OCI-LY7 (cell line): ENCODE data around the gene ADD3. TPM values are rescaled to one million over a fixed set of nuclear protein-coding genes. Genes with fewer than 3 reads are reported as not detected.

Experiments
- BruUV-seq: library from RNA; stranded (reverse); fragments of 400-500 nt; replicated peaks from 2 replicates; lab custom pipeline; 2021; lab: Mats Ljungman, UMichigan
- CTCF ChIA-PET: fragments of 300-600 bp; sonication (Branson Sonifier 250); formaldehyde crosslinking; loops from one replicate; lab custom pipeline; 2022; ENCODE audit warnings: antibody characterized with exemption; ENCODE audit not compliant: unreplicated experiment; lab: Charles Lee
- POLR2A ChIA-PET: fragments of 300-600 bp; sonication (Branson Sonifier 250); formaldehyde crosslinking; loops from one replicate; lab custom pipeline; 2022; ENCODE audit warnings: antibody characterized with exemption; lab: Charles Lee
- DNase-seq: peaks from one replicate; pipeline ENCODE4 v3.0.0-alpha.2; 2015; ENCODE audit warnings: low spot score
- H2AFZ ChIP-seq: fragments of 200-600 bp; sonication (generic), shearing (Covaris generic); 2 replicates; pipeline ENCODE4 v1.6.1; 2014; ENCODE audit warnings: mild to moderate bottlenecking, antibody characterized with exemption, low read length, moderate library complexity
- H3K27ac ChIP-seq: fragments of 200-600 bp; sonication (generic); 2 replicates; pipeline ENCODE4 v1.5.1; 2014; ENCODE audit warnings: mixed run types, low read depth, mild to moderate bottlenecking, moderate library complexity, low read length, inconsistent platforms; ENCODE audit not compliant: poor library complexity, severe bottlenecking
- H3K36me3 ChIP-seq: fragments of 200-600 bp; sonication (generic); 2 replicates; pipeline ENCODE4 v1.6.1; 2014; ENCODE audit warnings: mild to moderate bottlenecking, antibody characterized with exemption, low read length, moderate library complexity, mixed read lengths; ENCODE audit not compliant: insufficient read depth
- H3K4me1 ChIP-seq: fragments of 200-600 bp; sonication (generic); 2 replicates; pipeline ENCODE4 v1.5.1; 2014; ENCODE audit warnings: mild to moderate bottlenecking, low read length; ENCODE audit not compliant: insufficient read depth, poor library complexity, severe bottlenecking
- H3K4me2 ChIP-seq: fragments of 200-600 bp; sonication (generic); 2 replicates; pipeline ENCODE4 v1.6.1; 2014; ENCODE audit warnings: mild to moderate bottlenecking, low read length
- H3K4me3 ChIP-seq: fragments of 200-600 bp; sonication (generic); 2 replicates; pipeline ENCODE4 v1.5.1; 2014; ENCODE audit warnings: mild to moderate bottlenecking, low read depth, low read length; ENCODE audit not compliant: poor library complexity, severe bottlenecking
- H3K79me2 ChIP-seq: fragments of 200-600 bp; sonication (generic); 2 replicates; pipeline ENCODE4 v1.6.1; 2016; ENCODE audit warnings: low read depth, mild to moderate bottlenecking, low read length, moderate library complexity, mixed read lengths; ENCODE audit not compliant: insufficient read depth
- H3K9me2 ChIP-seq: fragments of 200-600 bp; sonication (generic); 2 replicates; pipeline ENCODE4 v1.6.1; 2016; ENCODE audit warnings: mild to moderate bottlenecking, low read length, mixed read lengths; ENCODE audit not compliant: insufficient read depth
- H3K9me3 ChIP-seq: fragments of 200-600 bp; sonication (generic); 2 replicates; pipeline ENCODE4 v1.6.1; 2014; ENCODE audit warnings: mild to moderate bottlenecking, mixed run types, low read length, mixed read lengths
- H4K20me1 ChIP-seq: fragments of 200-600 bp; sonication (generic); 2 replicates; pipeline ENCODE4 v1.6.1; 2014; ENCODE audit warnings: mild to moderate bottlenecking, antibody characterized with exemption, low read length, moderate library complexity, mixed read lengths; ENCODE audit not compliant: insufficient read depth
- EZH2phosphoT487 ChIP-seq: fragments of 200-600 bp; sonication (generic); IDR thresholded peaks from 2 replicates; pipeline ENCODE4 v1.6.1; 2018; ENCODE audit warnings: low read depth, borderline replicate concordance, mild to moderate bottlenecking, mixed run types, antibody characterized with exemption, low read length, moderate library complexity, mixed read lengths
- intact Hi-C: fragments of 100-400 bp; cut with micrococcal nuclease; formaldehyde crosslinking; loops from one replicate; pipeline ENCODE4 v1.10.0; 2022; ENCODE audit not compliant: unreplicated experiment
- total RNA-seq, 2 experiments: library from RNA; depleted of rRNA in 1 of 2; stranded (reverse); fragments of >200 nt in 1 of 2; shearing (Covaris generic) in 1 of 2; gene quantifications; 2 replicates each; pipeline ENCODE4 v1.2.3, GENCODE V29; 2014 to 2022
- TF ChIP-seq, protein P1 (sequence below): fragments of 200-600 bp; sonication (generic); conservative IDR thresholded peaks from 2 replicates; pipeline ENCODE4 v1.5.1; 2014; ENCODE audit warnings: mild to moderate bottlenecking, antibody characterized with exemption, low read length, moderate library complexity, mixed read lengths

Gene ADD3
- total RNA-seq, 2 experiments from 2014 or later, result 75.8 to 89.7 TPM

DNA sequence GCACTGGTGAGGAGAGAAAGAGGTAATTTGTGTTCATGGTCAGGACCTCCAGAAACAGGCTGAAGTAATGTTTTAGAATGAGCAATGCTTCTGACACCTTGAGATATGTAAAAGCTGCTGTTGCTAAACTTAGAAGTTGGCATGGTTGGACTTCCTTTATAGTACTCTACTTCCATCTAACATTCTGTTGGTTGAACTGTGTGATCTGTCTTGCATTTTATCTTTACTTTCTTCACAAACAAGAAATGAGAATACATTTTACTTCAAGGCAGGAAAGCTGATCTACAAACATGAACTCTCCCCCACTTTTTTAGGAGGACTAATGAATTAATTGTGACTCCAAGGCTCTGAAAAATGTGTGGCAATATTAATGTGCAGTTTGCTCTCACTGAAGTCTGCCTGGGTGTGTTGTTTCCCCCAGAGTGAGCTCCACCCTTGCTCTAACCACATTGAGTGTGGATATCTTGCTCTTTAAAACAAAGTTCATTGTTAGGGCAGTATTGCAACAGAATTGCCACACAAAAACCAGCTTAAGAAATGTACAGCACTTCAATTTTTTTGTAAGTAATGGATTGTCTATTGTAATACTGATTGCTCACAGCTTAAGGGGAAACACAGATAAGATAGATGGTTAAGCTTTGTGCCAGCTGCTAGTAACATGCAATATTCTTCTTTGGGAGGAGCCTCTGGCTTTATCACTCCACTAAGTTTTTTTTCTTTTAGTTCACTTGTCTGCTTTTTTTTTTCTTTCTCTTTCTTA, 69.0 kb downstream of the ADD3 start:
- ChIA-PET CTCF (no interaction called here), POLR2A (interaction anchor here (0.6 to 2.9 kb wide), 9 partner anchors 9 to 174 kb away, joined by 3 to 26 read pairs (median 4); no protein-coding TSS in a partner anchor)
- H2AFZ ChIP-seq, result no peak overlapping the region
- no peak for TF ChIP-seq EZH2phosphoT487
- TF ChIP-seq, protein P1, sequence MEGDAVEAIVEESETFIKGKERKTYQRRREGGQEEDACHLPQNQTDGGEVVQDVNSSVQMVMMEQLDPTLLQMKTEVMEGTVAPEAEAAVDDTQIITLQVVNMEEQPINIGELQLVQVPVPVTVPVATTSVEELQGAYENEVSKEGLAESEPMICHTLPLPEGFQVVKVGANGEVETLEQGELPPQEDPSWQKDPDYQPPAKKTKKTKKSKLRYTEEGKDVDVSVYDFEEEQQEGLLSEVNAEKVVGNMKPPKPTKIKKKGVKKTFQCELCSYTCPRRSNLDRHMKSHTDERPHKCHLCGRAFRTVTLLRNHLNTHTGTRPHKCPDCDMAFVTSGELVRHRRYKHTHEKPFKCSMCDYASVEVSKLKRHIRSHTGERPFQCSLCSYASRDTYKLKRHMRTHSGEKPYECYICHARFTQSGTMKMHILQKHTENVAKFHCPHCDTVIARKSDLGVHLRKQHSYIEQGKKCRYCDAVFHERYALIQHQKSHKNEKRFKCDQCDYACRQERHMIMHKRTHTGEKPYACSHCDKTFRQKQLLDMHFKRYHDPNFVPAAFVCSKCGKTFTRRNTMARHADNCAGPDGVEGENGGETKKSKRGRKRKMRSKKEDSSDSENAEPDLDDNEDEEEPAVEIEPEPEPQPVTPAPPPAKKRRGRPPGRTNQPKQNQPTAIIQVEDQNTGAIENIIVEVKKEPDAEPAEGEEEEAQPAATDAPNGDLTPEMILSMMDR, result no peak
- peak overlapping the region; percentile 38 for H3K4me3 ChIP-seq
- no peaks in the 10 kb centered on the region for H4K20me1 ChIP-seq
- no peaks in the 10 kb centered on the region for H3K36me3 ChIP-seq
- no TSS peak for BruUV-seq
- peak; percentile 69 for DNase-seq
- intact Hi-C loops, result no loop called here
- H3K9me3 ChIP-seq, result no peaks in the 10 kb centered on the region
- peak overlapping the region; percentile 60 for H3K27ac ChIP-seq
- peaks cover 34% of the 10 kb centered on the region for H3K79me2 ChIP-seq
- peaks cover 54% of the 10 kb centered on the region for H3K4me1 ChIP-seq
- H3K4me2 ChIP-seq, result peak overlapping the region; percentile 61
- H3K9me2 ChIP-seq, result no peaks in the 10 kb centered on the region

DNA sequence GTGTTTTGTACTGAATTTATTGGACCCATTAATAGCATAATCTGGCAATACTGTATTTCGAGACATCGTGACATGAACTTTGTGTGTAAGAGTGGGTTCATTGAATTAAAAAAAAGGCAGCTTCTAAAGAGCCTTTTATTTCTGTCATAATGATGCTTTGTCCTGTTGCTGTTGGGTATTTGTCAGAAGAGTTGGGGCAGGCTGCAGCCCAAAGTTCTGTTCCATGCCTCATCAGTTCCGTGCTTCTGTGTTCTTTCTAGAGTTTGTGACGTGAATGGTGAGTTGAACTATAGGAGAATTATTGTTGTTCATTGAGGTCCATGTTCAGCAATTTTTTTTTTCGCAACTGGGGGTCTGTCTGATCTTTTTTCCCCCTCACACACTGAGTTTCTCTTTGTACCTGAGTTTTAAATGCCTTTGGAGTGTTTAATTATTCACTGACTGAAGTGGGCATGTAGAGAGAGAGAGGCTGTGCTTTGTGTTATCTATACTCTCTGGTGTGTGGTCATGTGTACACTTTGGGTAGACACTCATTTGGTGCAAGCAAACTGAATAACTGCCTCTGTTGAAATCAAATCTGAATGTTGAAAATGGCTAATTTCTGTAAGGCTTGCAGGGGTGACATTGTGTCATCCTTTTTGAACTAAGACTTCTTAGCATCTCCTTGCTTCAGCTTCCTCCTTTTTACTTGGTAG, 69.8 kb downstream of the ADD3 start:
- no peak overlapping the region for H2AFZ ChIP-seq
- H3K27ac ChIP-seq, result no peak overlapping the region
- H3K79me2 ChIP-seq, result peaks cover 33% of the 10 kb centered on the region
- BruUV-seq, result no TSS peak
- ChIA-PET POLR2A (interaction anchor here (0.7 to 2.9 kb wide), 13 partner anchors 10 to 175 kb away, joined by 3 to 26 read pairs (median 4); partner anchors contain the start of gene ADD3), CTCF (no interaction called here)
- peaks cover 58% of the 10 kb centered on the region for H3K4me1 ChIP-seq
- H3K4me3 ChIP-seq, result no peak overlapping the region
- TF ChIP-seq, protein P1, result no peak
- no peak for TF ChIP-seq EZH2phosphoT487
- H3K4me2 ChIP-seq, result peak overlapping the region; percentile 61
- DNase-seq, result no peak
- H3K9me2 ChIP-seq, result no peaks in the 10 kb centered on the region
- no peaks in the 10 kb centered on the region for H3K9me3 ChIP-seq
- H3K36me3 ChIP-seq, result no peaks in the 10 kb centered on the region
- H4K20me1 ChIP-seq, result no peaks in the 10 kb centered on the region
- intact Hi-C loops, result no loop called here
